SK-N-SH (cell line): ENCODE results near the gene CHID1.

Experiments used
- EZH2phosphoT487 ChIP-seq: fragments of 200-600 bp; sonication (generic); IDR thresholded peaks from 2 replicates; pipeline ENCODE4 v1.6.1; 2017; ENCODE audit warnings: low read depth, mixed run types, mild to moderate bottlenecking, antibody characterized with exemption, moderate library complexity, borderline replicate concordance
- MXI1 ChIP-seq: IDR thresholded peaks from 2 replicates; pipeline ENCODE4 v1.6.1; 2012; ENCODE audit warnings: mild to moderate bottlenecking, low read depth, low read length, improper control_type of control experiment
- RAD21 ChIP-seq: IDR thresholded peaks from 2 replicates; pipeline ENCODE4 v1.6.1; 2012; ENCODE audit warnings: mild to moderate bottlenecking, low read length
- RFX5 ChIP-seq: IDR thresholded peaks from 2 replicates; pipeline ENCODE4 v1.6.1; 2012; ENCODE audit warnings: mild to moderate bottlenecking, improper control_type of control experiment, low read length
- RXRA ChIP-seq: IDR thresholded peaks from 2 replicates; pipeline ENCODE4 v1.4.0; 2012; ENCODE audit warnings: low read depth, mild to moderate bottlenecking, borderline replicate concordance
- TAF1 ChIP-seq: IDR thresholded peaks from 2 replicates; pipeline ENCODE4 v1.6.1; 2012; ENCODE audit warnings: low read depth, mild to moderate bottlenecking, low read length, moderate library complexity, borderline replicate concordance
- TF ChIP-seq, protein P1 (sequence below): fragments of 200-600 bp; sonication (generic); IDR thresholded peaks from 2 replicates; pipeline ENCODE4 v1.6.1; 2017; ENCODE audit warnings: antibody characterized with exemption, mild to moderate bottlenecking, moderate library complexity
- TF ChIP-seq, protein P2 (sequence below): IDR thresholded peaks from 2 replicates; pipeline ENCODE4 v1.4.0; 2012; ENCODE audit warnings: low read depth
- TF ChIP-seq, protein P3 (sequence below): IDR thresholded peaks from 2 replicates; pipeline ENCODE4 v1.4.0; 2012; ENCODE audit warnings: low read depth, borderline replicate concordance

DNA sequence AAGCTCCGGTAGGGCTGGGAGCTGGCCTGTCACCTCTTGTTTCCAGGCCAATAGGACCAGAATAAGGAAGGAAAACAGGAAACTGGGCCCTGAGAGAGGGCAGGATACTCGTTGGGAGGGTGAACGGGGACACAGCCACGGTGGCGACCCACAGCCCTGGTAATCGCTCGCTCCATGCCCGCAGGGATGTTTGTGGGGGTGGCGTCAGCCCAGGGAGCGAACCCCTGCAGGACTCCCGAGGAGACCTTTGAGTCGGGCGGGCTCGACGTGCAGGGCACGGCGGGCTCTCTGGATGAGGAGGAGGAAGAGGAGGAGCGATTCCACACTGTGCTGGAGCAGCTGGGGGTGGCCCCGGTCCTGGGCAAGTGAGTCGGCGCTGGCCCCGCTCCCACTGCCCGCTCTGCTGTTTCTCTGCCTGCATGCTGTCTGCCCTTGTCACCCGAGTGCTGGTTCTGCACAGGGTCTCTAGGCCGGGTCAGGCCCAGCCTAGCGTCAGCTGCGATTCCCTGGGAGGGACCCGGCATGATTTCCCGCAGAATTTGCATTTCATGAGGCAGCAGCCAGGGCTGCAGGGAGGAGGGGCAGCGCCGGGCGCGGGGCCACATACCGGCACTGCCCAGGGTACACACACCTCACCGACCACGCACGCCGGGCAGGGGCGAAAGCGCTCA, 81.3 kb downstream of the CHID1 start:
- TF ChIP-seq, protein P1, sequence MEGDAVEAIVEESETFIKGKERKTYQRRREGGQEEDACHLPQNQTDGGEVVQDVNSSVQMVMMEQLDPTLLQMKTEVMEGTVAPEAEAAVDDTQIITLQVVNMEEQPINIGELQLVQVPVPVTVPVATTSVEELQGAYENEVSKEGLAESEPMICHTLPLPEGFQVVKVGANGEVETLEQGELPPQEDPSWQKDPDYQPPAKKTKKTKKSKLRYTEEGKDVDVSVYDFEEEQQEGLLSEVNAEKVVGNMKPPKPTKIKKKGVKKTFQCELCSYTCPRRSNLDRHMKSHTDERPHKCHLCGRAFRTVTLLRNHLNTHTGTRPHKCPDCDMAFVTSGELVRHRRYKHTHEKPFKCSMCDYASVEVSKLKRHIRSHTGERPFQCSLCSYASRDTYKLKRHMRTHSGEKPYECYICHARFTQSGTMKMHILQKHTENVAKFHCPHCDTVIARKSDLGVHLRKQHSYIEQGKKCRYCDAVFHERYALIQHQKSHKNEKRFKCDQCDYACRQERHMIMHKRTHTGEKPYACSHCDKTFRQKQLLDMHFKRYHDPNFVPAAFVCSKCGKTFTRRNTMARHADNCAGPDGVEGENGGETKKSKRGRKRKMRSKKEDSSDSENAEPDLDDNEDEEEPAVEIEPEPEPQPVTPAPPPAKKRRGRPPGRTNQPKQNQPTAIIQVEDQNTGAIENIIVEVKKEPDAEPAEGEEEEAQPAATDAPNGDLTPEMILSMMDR, result no peak
- no peak for TF ChIP-seq EZH2phosphoT487
- TF ChIP-seq, protein P2, sequence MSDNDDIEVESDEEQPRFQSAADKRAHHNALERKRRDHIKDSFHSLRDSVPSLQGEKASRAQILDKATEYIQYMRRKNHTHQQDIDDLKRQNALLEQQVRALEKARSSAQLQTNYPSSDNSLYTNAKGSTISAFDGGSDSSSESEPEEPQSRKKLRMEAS, result no peak
- TF ChIP-seq RXRA, result no peak
- TF ChIP-seq TAF1, result no peak
- no peak for TF ChIP-seq RFX5
- TF ChIP-seq RAD21, result no peak
- no peak for TF ChIP-seq MXI1
- TF ChIP-seq, protein P3, sequence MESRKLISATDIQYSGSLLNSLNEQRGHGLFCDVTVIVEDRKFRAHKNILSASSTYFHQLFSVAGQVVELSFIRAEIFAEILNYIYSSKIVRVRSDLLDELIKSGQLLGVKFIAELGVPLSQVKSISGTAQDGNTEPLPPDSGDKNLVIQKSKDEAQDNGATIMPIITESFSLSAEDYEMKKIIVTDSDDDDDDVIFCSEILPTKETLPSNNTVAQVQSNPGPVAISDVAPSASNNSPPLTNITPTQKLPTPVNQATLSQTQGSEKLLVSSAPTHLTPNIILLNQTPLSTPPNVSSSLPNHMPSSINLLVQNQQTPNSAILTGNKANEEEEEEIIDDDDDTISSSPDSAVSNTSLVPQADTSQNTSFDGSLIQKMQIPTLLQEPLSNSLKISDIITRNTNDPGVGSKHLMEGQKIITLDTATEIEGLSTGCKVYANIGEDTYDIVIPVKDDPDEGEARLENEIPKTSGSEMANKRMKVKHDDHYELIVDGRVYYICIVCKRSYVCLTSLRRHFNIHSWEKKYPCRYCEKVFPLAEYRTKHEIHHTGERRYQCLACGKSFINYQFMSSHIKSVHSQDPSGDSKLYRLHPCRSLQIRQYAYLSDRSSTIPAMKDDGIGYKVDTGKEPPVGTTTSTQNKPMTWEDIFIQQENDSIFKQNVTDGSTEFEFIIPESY, result no peak
